ENCODE measurements around the gene ERF.

DNA sequence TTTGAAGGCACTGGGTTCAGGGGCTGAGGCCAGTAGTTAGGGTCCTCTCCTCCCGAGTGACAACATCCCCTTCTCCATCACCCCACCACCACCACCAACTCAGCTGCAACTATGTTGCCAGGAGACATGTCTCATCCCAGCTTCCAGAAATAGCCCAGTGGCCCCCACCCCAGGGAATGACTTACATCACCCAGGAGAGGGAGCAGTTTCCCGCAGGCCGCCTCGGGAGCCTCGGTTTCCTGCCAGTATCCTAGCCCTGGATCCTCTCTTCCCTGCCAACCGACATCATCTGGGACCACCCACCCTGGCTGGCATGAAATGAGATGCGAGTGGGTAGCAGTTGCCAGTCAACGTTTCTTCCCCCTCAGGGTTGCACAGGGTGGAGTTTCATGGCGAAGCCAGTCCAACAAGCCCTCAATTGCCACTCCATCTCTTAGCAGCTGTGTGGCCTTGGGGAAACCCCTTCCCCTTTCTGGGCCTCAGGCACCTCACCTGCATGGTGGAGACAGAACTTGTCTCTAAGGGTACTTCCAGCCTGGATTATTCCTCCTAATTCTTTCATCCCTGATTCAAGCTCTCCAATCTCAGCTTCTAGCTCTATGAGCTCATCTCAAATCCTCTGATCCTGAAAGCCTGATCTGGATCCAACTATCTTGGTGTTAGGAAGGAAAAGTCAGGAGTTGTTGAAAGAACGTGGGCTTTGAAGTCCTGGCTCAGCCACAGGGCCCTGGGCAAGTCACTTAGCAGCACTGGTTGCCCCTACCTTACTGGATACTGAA lies 8.6 kb downstream of the ERF start:
- TF ChIP-seq EZH2 (IDR thresholded peaks at IDR 0.05; ENCODE audit: insufficient read depth, poor library complexity, severe bottlenecking) (no peak), EZH2phosphoT487 (IDR thresholded peaks at IDR 0.05; ENCODE audit: insufficient read depth, low read depth) (no peak)

Data from GM23248 (cell line).